ENCODE data around the gene SRM. TPM values are rescaled to one million over a fixed set of nuclear protein-coding genes. Genes with fewer than 3 reads are reported as not detected.
"Not testable (repeated sequence)": the region's sequence is repeated elsewhere in the genome, so short reads cannot be mapped to it uniquely, and the experiment has no call there.

SRM gene
- polyA plus RNA-seq, 3 donors, result 23.2 to 43.2 (median 37.6) TPM

DNA sequence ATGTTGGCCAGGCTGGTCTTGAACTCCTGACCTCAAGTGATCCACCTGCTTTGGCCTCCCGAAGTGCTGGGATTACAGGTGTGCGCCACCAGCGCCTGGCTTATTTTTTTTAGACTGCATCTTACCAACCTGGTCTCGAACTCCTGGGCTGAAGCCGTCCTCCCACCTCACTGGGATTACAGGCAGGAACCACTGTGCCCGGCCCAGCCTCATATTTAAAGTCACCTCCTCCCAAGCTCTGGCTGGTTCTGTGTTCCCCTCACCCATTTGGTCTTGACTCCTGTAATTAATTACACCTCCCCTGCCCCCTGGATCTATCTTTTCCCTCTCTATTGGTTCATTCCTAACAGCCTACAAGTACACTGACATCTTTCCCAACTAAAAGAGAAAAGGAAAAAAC is 41.5 kb upstream of the SRM start:
- Histone ChIP-seq H3K4me2 (replicated peaks; ENCODE audit: extremely low read depth, low read length, poor library complexity, severe bottlenecking) (no peak overlapping the region), H3K4me3 (replicated peaks in 1 of 3; ENCODE audit: low read depth in 2 of 3, low read length in 3 of 3) (no peak overlapping the region), H3K36me3 (replicated peaks in 1 of 2; ENCODE audit: control insufficient read depth in 1 of 2, insufficient read depth in 2 of 2, low read length in 2 of 2) (peaks cover 15 to 28% of the 10 kb centered on the region in 2 donors), H3K79me2 (ENCODE audit: insufficient read depth, low read length) (peaks cover 23% of the 10 kb centered on the region), H4K20me1 (ENCODE audit: insufficient read depth, low read length) (no peaks in the 10 kb centered on the region), H3K4me1 (ENCODE audit: control insufficient read depth in 1 of 2, insufficient read depth in 2 of 2, low read length in 2 of 2) (peaks cover 12 to 15% of the 10 kb centered on the region in 2 donors), H3K27ac (ENCODE audit: low read depth in 1 of 2, low read length in 2 of 2) (no peak overlapping the region), H3K27me3 (ENCODE audit: control insufficient read depth in 2 of 2, insufficient read depth in 2 of 2, low read length in 2 of 2) (no peaks in the 10 kb centered on the region), H3K9ac (ENCODE audit: insufficient read depth, low read length, poor library complexity, severe bottlenecking) (no peak overlapping the region), H2AFZ (ENCODE audit: insufficient read depth, low read depth, low read length, poor library complexity, severe bottlenecking) (no peak overlapping the region), H3K9me3 (replicated peaks in 1 of 2; ENCODE audit: control insufficient read depth in 1 of 2, insufficient read depth in 1 of 2, low read length in 2 of 2) (no peaks in the 10 kb centered on the region)
- Mint-ChIP-seq H3K9me3 (no peaks in the 10 kb centered on the region), H3K27ac (no peak overlapping the region), H3K27me3 (ENCODE audit: low read depth in 3 of 3) (no peaks in the 10 kb centered on the region), H3K4me3 (peak overlapping the region in 1 of 2 donors; percentile 45), H3K4me1 (peaks cover 9% of the 10 kb centered on the region), H3K36me3 (peaks cover 12 to 26% of the 10 kb centered on the region in 2 donors)
- intact Hi-C loops (cut with micrococcal nuclease), result loop anchor here in 1 of 2 donors (10.0 kb wide), 1 partner anchor 153 kb away; no protein-coding TSS in a partner anchor
- no peak for DNase-seq
- TF ChIP-seq, protein P1, sequence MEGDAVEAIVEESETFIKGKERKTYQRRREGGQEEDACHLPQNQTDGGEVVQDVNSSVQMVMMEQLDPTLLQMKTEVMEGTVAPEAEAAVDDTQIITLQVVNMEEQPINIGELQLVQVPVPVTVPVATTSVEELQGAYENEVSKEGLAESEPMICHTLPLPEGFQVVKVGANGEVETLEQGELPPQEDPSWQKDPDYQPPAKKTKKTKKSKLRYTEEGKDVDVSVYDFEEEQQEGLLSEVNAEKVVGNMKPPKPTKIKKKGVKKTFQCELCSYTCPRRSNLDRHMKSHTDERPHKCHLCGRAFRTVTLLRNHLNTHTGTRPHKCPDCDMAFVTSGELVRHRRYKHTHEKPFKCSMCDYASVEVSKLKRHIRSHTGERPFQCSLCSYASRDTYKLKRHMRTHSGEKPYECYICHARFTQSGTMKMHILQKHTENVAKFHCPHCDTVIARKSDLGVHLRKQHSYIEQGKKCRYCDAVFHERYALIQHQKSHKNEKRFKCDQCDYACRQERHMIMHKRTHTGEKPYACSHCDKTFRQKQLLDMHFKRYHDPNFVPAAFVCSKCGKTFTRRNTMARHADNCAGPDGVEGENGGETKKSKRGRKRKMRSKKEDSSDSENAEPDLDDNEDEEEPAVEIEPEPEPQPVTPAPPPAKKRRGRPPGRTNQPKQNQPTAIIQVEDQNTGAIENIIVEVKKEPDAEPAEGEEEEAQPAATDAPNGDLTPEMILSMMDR (IDR thresholded peaks at IDR 0.05), result no peak
- 93% methylated on average over 6 of the region's 6 CpGs for WGBS (ENCODE audit: insufficient coverage)

DNA sequence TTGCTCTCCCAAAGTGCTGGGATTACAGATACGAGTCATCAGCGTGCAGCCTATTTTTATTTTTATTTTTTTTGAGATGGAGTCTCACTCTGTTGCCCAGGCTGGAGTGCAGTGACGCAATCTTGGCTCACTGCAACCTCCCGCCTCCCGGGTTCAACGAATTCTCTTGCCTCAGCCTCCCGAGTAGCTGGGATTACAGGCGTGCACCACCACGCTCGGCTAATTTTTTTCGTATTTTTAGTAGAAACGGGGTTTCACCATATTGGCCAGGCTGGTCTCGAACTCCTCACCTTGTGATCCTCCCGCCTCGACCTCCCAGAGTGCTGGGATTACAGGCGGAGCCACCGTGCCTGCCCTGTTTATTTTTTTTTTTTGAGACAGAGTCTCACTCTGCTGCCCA is 41.0 kb upstream of the SRM start:
- H3K9ac ChIP-seq (ENCODE audit: insufficient read depth, low read length, poor library complexity, severe bottlenecking); H3K4me3 ChIP-seq (replicated peaks in 1 of 3; ENCODE audit: low read depth in 2 of 3, low read length in 3 of 3); H3K4me3 Mint-ChIP-seq; H3K4me2 ChIP-seq (replicated peaks; ENCODE audit: extremely low read depth, low read length, poor library complexity, severe bottlenecking); H3K27ac Mint-ChIP-seq; H3K27me3 ChIP-seq (ENCODE audit: control insufficient read depth in 2 of 2, insufficient read depth in 2 of 2, low read length in 2 of 2); DNase-seq; H3K27me3 Mint-ChIP-seq (ENCODE audit: low read depth in 3 of 3); H3K27ac ChIP-seq (ENCODE audit: low read depth in 1 of 2, low read length in 2 of 2); H3K9me3 Mint-ChIP-seq; H3K4me1 Mint-ChIP-seq; H3K9me3 ChIP-seq (replicated peaks in 1 of 2; ENCODE audit: control insufficient read depth in 1 of 2, insufficient read depth in 1 of 2, low read length in 2 of 2); H4K20me1 ChIP-seq (ENCODE audit: insufficient read depth, low read length): not testable (repeated sequence)
- H3K79me2 ChIP-seq (ENCODE audit: insufficient read depth, low read length), result peaks cover 23% of the 10 kb centered on the region
- H3K4me1 ChIP-seq (ENCODE audit: control insufficient read depth in 1 of 2, insufficient read depth in 2 of 2, low read length in 2 of 2), result peaks cover 12 to 15% of the 10 kb centered on the region in 2 donors
- H3K36me3 ChIP-seq (replicated peaks in 1 of 2; ENCODE audit: control insufficient read depth in 1 of 2, insufficient read depth in 2 of 2, low read length in 2 of 2), result peaks cover 14 to 28% of the 10 kb centered on the region in 2 donors
- H3K36me3 Mint-ChIP-seq, result peaks cover 9 to 26% of the 10 kb centered on the region in 2 donors
- H2AFZ ChIP-seq (ENCODE audit: insufficient read depth, low read depth, low read length, poor library complexity, severe bottlenecking), result peak overlapping the region; percentile 99
- WGBS (ENCODE audit: insufficient coverage), result 96% methylated on average over 15 of the region's 17 CpGs
- intact Hi-C loops (cut with micrococcal nuclease), result loop anchor here in 1 of 2 donors (10.0 kb wide), 1 partner anchor 154 kb away; no protein-coding TSS in a partner anchor

All from CD14-positive monocyte (primary cell).